OCI-LY1 (cell line): ENCODE data around the gene CRYGN.

Experiments used
- H2AFZ ChIP-seq: fragments of 200-600 bp; sonication (generic), shearing (Covaris generic); 2 replicates; pipeline ENCODE4 v1.6.0; 2014; ENCODE audit warnings: antibody characterized with exemption, mild to moderate bottlenecking, low read length
- H3F3A ChIP-seq: fragments of 200-600 bp; sonication (generic), shearing (Covaris generic); 2 replicates; pipeline ENCODE4 v1.6.0; 2014; ENCODE audit warnings: mild to moderate bottlenecking, antibody characterized with exemption, low read length, moderate library complexity; ENCODE audit not compliant: insufficient read depth
- H3K27ac ChIP-seq: fragments of 200-600 bp; sonication (generic); 2 replicates; pipeline ENCODE4 v1.5.1; 2014; ENCODE audit warnings: low read length, mixed run types, mild to moderate bottlenecking, low read depth; ENCODE audit not compliant: poor library complexity, severe bottlenecking
- H3K27me3 ChIP-seq: fragments of 200-600 bp; sonication (generic); 2 replicates; pipeline ENCODE4 v1.6.0; 2014; ENCODE audit warnings: antibody characterized with exemption, mild to moderate bottlenecking, low read length, moderate library complexity; ENCODE audit not compliant: insufficient read depth
- H3K36me3 ChIP-seq: fragments of 200-600 bp; sonication (generic); 2 replicates; pipeline ENCODE4 v1.6.1; 2014; ENCODE audit warnings: mild to moderate bottlenecking, antibody characterized with exemption, low read length, moderate library complexity, mixed read lengths; ENCODE audit not compliant: insufficient read depth
- H3K4me1 ChIP-seq: fragments of 200-600 bp; sonication (generic); 2 replicates; pipeline ENCODE4 v1.5.1; 2014; ENCODE audit warnings: mild to moderate bottlenecking, low read length, moderate library complexity; ENCODE audit not compliant: insufficient read depth, severe bottlenecking
- H3K4me2 ChIP-seq: fragments of 200-600 bp; sonication (generic), shearing (Covaris generic); 2 replicates; pipeline ENCODE4 v1.6.1; 2014; ENCODE audit warnings: low read length
- H3K4me3 ChIP-seq: fragments of 200-600 bp; sonication (generic); 2 replicates; pipeline ENCODE4 v1.5.1; 2014; ENCODE audit warnings: low read length, low read depth, mild to moderate bottlenecking, mixed read lengths; ENCODE audit not compliant: poor library complexity, severe bottlenecking
- H3K79me2 ChIP-seq: fragments of 200-600 bp; shearing (Covaris generic); 2 replicates; pipeline ENCODE4 v1.6.1; 2016; ENCODE audit warnings: mixed run types, low read length, mixed read lengths; ENCODE audit not compliant: insufficient read depth
- H3K9ac ChIP-seq: fragments of 200-600 bp; sonication (generic), shearing (Covaris generic); 2 replicates; pipeline ENCODE4 v1.6.1; 2014; ENCODE audit warnings: mild to moderate bottlenecking, low read length, mixed read lengths
- H3K9me2 ChIP-seq: fragments of 200-600 bp; sonication (generic), shearing (Covaris generic); 2 replicates; pipeline ENCODE4 v1.6.1; 2014; ENCODE audit warnings: low read depth, mild to moderate bottlenecking, low read length, mixed read lengths
- H3K9me3 ChIP-seq: fragments of 200-600 bp; shearing (Covaris generic); 2 replicates; pipeline ENCODE4 v1.6.1; 2014; ENCODE audit warnings: low read length, mixed read lengths
- H4K20me1 ChIP-seq: fragments of 200-600 bp; sonication (generic), shearing (Covaris generic); 2 replicates; pipeline ENCODE4 v1.6.0; 2016; ENCODE audit warnings: mild to moderate bottlenecking, low read length; ENCODE audit not compliant: insufficient read depth
- EZH2 ChIP-seq: fragments of 200-600 bp; sonication (generic), shearing (Covaris generic); IDR thresholded peaks from 2 replicates; pipeline ENCODE4 v1.8.0; 2017; ENCODE audit warnings: borderline replicate concordance, mixed run types, mild to moderate bottlenecking, antibody characterized with exemption, low read length, moderate library complexity, mixed read lengths
- TF ChIP-seq, protein P1 (sequence below): fragments of 200-600 bp; sonication (generic), shearing (Covaris generic); IDR thresholded peaks from 2 replicates; pipeline ENCODE4 v1.5.1; 2017; ENCODE audit warnings: mild to moderate bottlenecking, antibody characterized with exemption, low read length, moderate library complexity, mixed read lengths

Gene CRYGN

DNA sequence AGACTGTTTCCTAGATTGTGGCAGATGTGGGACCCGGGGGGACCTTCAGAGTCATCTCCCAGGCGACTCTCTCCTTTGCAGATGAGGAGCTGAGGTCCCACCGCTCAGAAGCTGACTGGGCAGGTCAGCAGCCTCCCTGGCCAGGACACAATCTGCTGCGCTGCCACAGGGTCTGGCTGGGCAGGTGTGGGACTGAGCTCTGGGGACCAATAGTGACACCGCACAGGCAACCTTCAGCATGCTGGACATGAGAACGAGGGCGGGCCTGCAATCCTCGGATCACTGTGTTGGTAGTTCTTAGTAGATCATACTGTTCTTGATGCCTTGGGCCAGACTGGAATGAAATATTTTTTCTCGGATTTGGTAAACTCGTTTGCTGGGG lies 20.5 kb upstream of the CRYGN start:
- H3K36me3 ChIP-seq = peaks cover 22% of the 10 kb centered on the region
- no peak overlapping the region for H3K4me3 ChIP-seq
- no peaks in the 10 kb centered on the region for H3F3A ChIP-seq
- no peak overlapping the region for H3K9ac ChIP-seq
- no peaks in the 10 kb centered on the region for H3K9me2 ChIP-seq
- peaks cover 7% of the 10 kb centered on the region; the same call in 1 of the 2 replicates for H3K27me3 ChIP-seq
- peaks cover 26% of the 10 kb centered on the region for H3K9me3 ChIP-seq
- no peaks in the 10 kb centered on the region for H4K20me1 ChIP-seq
- H3K4me1 ChIP-seq = no peaks in the 10 kb centered on the region
- no peak overlapping the region for H2AFZ ChIP-seq
- no peak overlapping the region for H3K4me2 ChIP-seq
- H3K79me2 ChIP-seq = no peaks in the 10 kb centered on the region
- TF ChIP-seq EZH2 = no peak
- TF ChIP-seq, protein P1, sequence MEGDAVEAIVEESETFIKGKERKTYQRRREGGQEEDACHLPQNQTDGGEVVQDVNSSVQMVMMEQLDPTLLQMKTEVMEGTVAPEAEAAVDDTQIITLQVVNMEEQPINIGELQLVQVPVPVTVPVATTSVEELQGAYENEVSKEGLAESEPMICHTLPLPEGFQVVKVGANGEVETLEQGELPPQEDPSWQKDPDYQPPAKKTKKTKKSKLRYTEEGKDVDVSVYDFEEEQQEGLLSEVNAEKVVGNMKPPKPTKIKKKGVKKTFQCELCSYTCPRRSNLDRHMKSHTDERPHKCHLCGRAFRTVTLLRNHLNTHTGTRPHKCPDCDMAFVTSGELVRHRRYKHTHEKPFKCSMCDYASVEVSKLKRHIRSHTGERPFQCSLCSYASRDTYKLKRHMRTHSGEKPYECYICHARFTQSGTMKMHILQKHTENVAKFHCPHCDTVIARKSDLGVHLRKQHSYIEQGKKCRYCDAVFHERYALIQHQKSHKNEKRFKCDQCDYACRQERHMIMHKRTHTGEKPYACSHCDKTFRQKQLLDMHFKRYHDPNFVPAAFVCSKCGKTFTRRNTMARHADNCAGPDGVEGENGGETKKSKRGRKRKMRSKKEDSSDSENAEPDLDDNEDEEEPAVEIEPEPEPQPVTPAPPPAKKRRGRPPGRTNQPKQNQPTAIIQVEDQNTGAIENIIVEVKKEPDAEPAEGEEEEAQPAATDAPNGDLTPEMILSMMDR = no peak
- H3K27ac ChIP-seq = no peak overlapping the region

DNA sequence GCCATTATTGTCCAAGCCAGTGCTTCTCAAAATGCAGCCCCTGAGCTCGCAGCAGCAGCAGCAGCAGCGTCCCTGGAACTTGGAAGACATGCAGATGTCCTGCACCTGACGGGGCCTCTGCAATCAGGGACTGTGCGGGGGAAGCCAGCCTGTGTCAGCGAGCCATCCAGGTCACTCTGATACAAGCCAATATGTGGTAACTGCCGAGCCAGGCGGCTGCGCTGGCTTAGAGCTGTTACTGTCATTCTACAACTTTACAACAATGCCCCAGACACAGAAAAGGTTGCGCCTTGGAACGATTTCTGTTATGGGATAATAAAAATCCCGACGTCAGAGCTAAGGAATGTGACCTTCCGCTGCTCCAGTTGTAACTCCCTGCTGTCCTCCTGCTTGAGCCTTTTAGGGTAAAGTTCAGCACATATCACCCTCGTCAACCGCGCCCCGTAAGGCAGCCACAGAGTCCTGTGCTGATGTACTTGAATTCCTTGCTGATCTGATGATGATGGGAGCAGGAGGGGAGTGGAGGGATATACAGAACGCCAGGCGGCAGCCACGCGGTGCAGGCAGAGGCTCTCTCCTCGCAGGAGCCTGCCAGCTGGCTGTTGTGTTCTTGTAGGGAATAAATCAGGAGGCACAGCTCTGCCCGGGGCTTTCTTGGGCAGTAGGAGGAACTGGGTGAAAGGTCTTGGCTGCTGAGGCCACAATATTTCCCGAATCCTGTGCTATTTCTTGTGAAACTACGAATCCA lies 20.0 kb upstream of the CRYGN start:
- Histone ChIP-seq H3K9me2 (no peaks in the 10 kb centered on the region), H2AFZ (no peak overlapping the region), H3K27ac (no peak overlapping the region), H3F3A (no peaks in the 10 kb centered on the region), H3K4me1 (no peaks in the 10 kb centered on the region), H3K27me3 (peaks cover 7% of the 10 kb centered on the region; the same call in 1 of the 2 replicates), H3K36me3 (peaks cover 16% of the 10 kb centered on the region), H3K9ac (no peak overlapping the region), H3K4me2 (no peak overlapping the region), H3K9me3 (peaks cover 26% of the 10 kb centered on the region), H3K79me2 (no peaks in the 10 kb centered on the region), H4K20me1 (no peaks in the 10 kb centered on the region), H3K4me3 (no peak overlapping the region)
- TF ChIP-seq, protein P1 = no peak
- TF ChIP-seq EZH2 = no peak

DNA sequence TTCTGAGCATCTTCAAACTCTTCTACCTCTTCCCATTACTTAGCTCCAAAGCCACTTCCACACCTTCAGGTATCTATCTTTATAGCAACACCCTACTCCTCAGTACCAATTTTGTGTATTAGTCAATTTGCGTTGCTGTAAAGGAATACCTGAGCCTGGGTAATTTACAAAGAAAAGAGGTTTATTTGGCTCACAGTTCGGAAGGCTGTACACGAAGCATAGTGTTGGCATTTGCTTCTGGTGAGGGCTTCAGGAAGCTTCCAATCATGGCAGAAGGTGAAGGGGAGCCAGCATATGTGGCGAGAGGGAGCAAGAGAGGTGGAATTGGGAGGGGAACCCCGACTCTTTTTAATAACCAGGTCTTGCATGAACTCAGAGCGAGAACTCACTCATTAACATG lies 17.6 kb upstream of the CRYGN start:
- no peak overlapping the region for H3K27ac ChIP-seq
- H3K9me3 ChIP-seq = peaks cover 12% of the 10 kb centered on the region
- H4K20me1 ChIP-seq = no peaks in the 10 kb centered on the region
- H3K9ac ChIP-seq = no peak overlapping the region
- no peaks in the 10 kb centered on the region for H3K79me2 ChIP-seq
- H3K4me3 ChIP-seq = no peak overlapping the region
- no peaks in the 10 kb centered on the region for H3F3A ChIP-seq
- H3K4me1 ChIP-seq = no peaks in the 10 kb centered on the region
- H3K27me3 ChIP-seq = peaks cover 20% of the 10 kb centered on the region; the same call in 1 of the 2 replicates
- TF ChIP-seq, protein P1 = no peak
- no peak for TF ChIP-seq EZH2
- no peaks in the 10 kb centered on the region for H3K9me2 ChIP-seq
- H3K4me2 ChIP-seq = no peak overlapping the region
- H2AFZ ChIP-seq = no peak overlapping the region
- H3K36me3 ChIP-seq = no peaks in the 10 kb centered on the region; the same call in 1 of the 2 replicates
